GM12878 (cell line): ENCODE results near the gene BARD1. TPM values are rescaled to one million over a fixed set of nuclear protein-coding genes. Genes with fewer than 3 reads are reported as not detected.
A peak's percentile ranks its signal among the peaks of the same experiment; 100 is the strongest.

Experiments
- BMI1 ChIP-seq: fragments of 450-650 bp; IDR thresholded peaks from 2 replicates; pipeline ENCODE4 v1.6.1; 2016; ENCODE audit warnings: mild to moderate bottlenecking, moderate library complexity, borderline replicate concordance
- EP300 ChIP-seq, 2 experiments: fragments of 150-350 bp in 1 of 2; IDR thresholded peaks; 2 replicates each; pipeline ENCODE4 v1.6.1; 2011 to 2012; ENCODE audit warnings: low read depth in 2 of 2, low read length in 2 of 2, borderline replicate concordance in 1 of 2, improper control_type of control experiment in 1 of 2, inconsistent platforms in 1 of 2; ENCODE audit not compliant: control insufficient read depth in 1 of 2
- GATAD2B ChIP-seq: fragments of 450-650 bp; conservative IDR thresholded peaks from 2 replicates; pipeline ENCODE4 v1.6.1; 2017; ENCODE audit warnings: low read depth, mild to moderate bottlenecking, moderate library complexity
- HDAC2 ChIP-seq: fragments of 200-600 bp; sonication (generic); IDR thresholded peaks from 2 replicates; pipeline ENCODE4 v1.6.1; 2017
- IKZF2 ChIP-seq, 2 experiments: fragments of 450-650 bp; IDR thresholded peaks; 2 replicates each; pipeline ENCODE4 v1.6.1; 2017; ENCODE audit warnings: mild to moderate bottlenecking in 2 of 2, moderate library complexity in 2 of 2
- KAT2A ChIP-seq: conservative IDR thresholded peaks from 2 replicates; pipeline ENCODE4 v1.6.1; 2011; ENCODE audit warnings: low read depth, low read length; ENCODE audit not compliant: control insufficient read depth
- KLF5 ChIP-seq: fragments of 450-650 bp; IDR thresholded peaks from 2 replicates; pipeline ENCODE4 v1.6.1; 2014; ENCODE audit warnings: mild to moderate bottlenecking; ENCODE audit not compliant: partially characterized antibody
- MXI1 ChIP-seq: fragments of 150-350 bp; IDR thresholded peaks from 2 replicates; pipeline ENCODE4 v1.6.1; 2011; ENCODE audit warnings: low read depth, mild to moderate bottlenecking, inconsistent platforms, low read length, improper control_type of control experiment
- NR2F1 ChIP-seq: fragments of 450-650 bp; conservative IDR thresholded peaks from 2 replicates; pipeline ENCODE4 v1.6.1; 2017; ENCODE audit warnings: mild to moderate bottlenecking
- SMC3 ChIP-seq: IDR thresholded peaks from 2 replicates; pipeline ENCODE4 v1.6.1; 2011; ENCODE audit warnings: low read length, improper control_type of control experiment, borderline replicate concordance
- SREBF2 ChIP-seq: IDR thresholded peaks from 2 replicates; pipeline ENCODE4 v1.6.1; 2012; ENCODE audit warnings: mild to moderate bottlenecking, low read length
- SRF ChIP-seq, 2 experiments: IDR thresholded peaks; 2 replicates each; pipeline ENCODE4 v1.6.1; 2011; ENCODE audit warnings: low read depth in 2 of 2, low read length in 2 of 2, mild to moderate bottlenecking in 1 of 2, moderate library complexity in 1 of 2
- STAT1 ChIP-seq: fragments of 450-650 bp; conservative IDR thresholded peaks from 2 replicates; pipeline ENCODE4 v1.6.1; 2014; ENCODE audit warnings: antibody characterized with exemption, mild to moderate bottlenecking
- SUZ12 ChIP-seq: fragments of 200-600 bp; sonication (generic); IDR thresholded peaks from one replicate; pipeline ENCODE4 v1.6.1; 2018; ENCODE audit warnings: antibody characterized with exemption, mild to moderate bottlenecking; ENCODE audit not compliant: unreplicated experiment
- TCF3 ChIP-seq: IDR thresholded peaks from 2 replicates; pipeline ENCODE4 v1.6.1; 2012; ENCODE audit warnings: low read depth, mild to moderate bottlenecking, low read length, borderline replicate concordance; ENCODE audit not compliant: insufficient read depth
- ZNF217 ChIP-seq: fragments of 450-650 bp; IDR thresholded peaks from 2 replicates; pipeline ENCODE4 v1.6.1; 2017; ENCODE audit warnings: antibody characterized with exemption, mild to moderate bottlenecking
- ZNF622 ChIP-seq: fragments of 450-650 bp; IDR thresholded peaks from 2 replicates; pipeline ENCODE4 v1.6.1; 2017; ENCODE audit warnings: mild to moderate bottlenecking, inconsistent platforms
- polyA plus RNA-seq, 11 experiments: library from polyadenylated mRNA; depleted of rRNA in 4 of 11; unstranded in 6 of 11; stranded (reverse) in 5 of 11; fragments of >200 nt; fragmentation: Nextera tagmentation in 4 of 11; fragmentation: Illumina TruSeq in 1 of 11; extraction: Ambion mirVana in 4 of 11; extraction: Trizol in 1 of 11; gene quantifications; 1 replicate in 1 of 11; 2 replicates in 10 of 11; pipeline versions ENCODE4 v1.2.1 to v1.2.3, GENCODE V29; 2011 to 2016; ENCODE audit warnings: inconsistent platforms in 2 of 11, missing spikeins in 2 of 11, low read depth in 1 of 11
- total RNA-seq, 4 experiments: library from RNA; depleted of rRNA in 3 of 4; stranded (reverse); fragments of >200 nt in 3 of 4; fragmentation: Illumina TruSeq in 1 of 4; extraction: Trizol in 1 of 4; gene quantifications; 2 replicates each; pipeline versions ENCODE4 v1.2.1 to v1.2.3, GENCODE V29; 2013 to 2021
- TF ChIP-seq, protein P1 (sequence below): fragments of 450-650 bp; IDR thresholded peaks from 2 replicates; pipeline ENCODE4 v1.6.1; 2017; ENCODE audit warnings: mild to moderate bottlenecking, low read depth, inconsistent platforms; ENCODE audit not compliant: poor library complexity, severe bottlenecking
- TF ChIP-seq, protein P2 (sequence below): fragments of 450-650 bp; IDR thresholded peaks from 2 replicates; pipeline ENCODE4 v1.6.1; 2016; ENCODE audit warnings: mild to moderate bottlenecking
- TF ChIP-seq, protein P3 (sequence below): IDR thresholded peaks from 2 replicates; pipeline ENCODE4 v1.6.1; 2011; ENCODE audit warnings: borderline replicate concordance, low read depth, mild to moderate bottlenecking, moderate library complexity, mixed read lengths, low read length; ENCODE audit not compliant: insufficient read depth; ENCODE audit errors: extremely low read length
- TF ChIP-seq, protein P4 (sequence below): IDR thresholded peaks from 2 replicates; pipeline ENCODE4 v1.6.1; 2012; ENCODE audit warnings: mild to moderate bottlenecking, low read depth, low read length

BARD1 gene
- total and polyA plus RNA-seq, 10 of the 15 experiments (the other 5 are each of a cell fraction or from before 2014, with no cell fraction given): 15.3 to 45.7 (median 31.6) TPM

DNA sequence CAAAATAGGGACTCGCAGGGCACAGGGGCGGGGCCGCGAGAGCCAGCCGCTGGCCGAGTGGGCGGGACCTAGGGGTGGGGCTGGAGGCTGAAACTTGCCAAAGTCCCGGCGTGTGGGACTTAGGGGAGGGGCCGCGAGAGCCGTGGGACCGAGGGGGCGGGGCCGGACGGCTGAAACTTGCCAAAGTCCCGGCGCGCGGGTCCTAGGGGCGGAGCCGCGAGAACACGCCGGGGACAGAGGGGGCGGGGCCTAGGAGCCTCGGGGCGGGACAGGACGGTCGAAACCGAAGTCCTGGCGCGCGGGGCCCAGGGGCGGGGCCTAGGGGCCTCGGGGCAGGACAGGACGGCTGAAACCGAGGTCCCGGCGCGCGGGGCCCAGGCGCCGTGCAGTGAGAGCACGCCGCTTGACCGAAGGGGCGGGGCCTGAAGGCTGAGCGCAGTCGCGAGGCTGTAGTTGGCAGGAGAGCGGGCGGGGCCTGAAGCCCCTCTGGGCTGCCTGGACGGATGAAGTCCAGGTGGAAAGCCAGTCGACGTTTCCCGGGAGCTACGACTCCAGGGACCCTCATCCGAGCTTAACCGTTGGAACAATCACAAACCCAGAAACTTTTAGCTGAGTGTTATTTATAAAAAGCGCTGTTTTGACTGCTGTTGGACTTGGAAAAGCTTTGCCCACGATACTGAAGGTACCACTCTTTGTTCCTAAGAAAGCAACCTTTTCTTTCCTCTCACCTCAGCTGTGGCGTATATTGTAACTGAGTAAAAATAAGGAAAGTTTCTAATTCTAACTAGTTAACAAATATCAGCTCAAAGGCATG lies 475 bp upstream of the BARD1 start (continued):
- TF ChIP-seq, protein P1, sequence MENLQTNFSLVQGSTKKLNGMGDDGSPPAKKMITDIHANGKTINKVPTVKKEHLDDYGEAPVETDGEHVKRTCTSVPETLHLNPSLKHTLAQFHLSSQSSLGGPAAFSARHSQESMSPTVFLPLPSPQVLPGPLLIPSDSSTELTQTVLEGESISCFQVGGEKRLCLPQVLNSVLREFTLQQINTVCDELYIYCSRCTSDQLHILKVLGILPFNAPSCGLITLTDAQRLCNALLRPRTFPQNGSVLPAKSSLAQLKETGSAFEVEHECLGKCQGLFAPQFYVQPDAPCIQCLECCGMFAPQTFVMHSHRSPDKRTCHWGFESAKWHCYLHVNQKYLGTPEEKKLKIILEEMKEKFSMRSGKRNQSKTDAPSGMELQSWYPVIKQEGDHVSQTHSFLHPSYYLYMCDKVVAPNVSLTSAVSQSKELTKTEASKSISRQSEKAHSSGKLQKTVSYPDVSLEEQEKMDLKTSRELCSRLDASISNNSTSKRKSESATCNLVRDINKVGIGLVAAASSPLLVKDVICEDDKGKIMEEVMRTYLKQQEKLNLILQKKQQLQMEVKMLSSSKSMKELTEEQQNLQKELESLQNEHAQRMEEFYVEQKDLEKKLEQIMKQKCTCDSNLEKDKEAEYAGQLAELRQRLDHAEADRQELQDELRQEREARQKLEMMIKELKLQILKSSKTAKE: no peak
- TF ChIP-seq SRF (IDR thresholded peaks at IDR 0.05; ENCODE audit: low read depth in 2 of 2, low read length in 2 of 2) (no peak), KLF5 (no peak), SMC3 (no peak), GATAD2B (peak; percentile 22; the same call in 1 of the 2 replicates), STAT1 (no peak; the same call in 1 of the 2 replicates), BMI1 (no peak), NR2F1 (no peak), ZNF622 (no peak), KAT2A (no peak), ZNF217 (no peak), IKZF2 (IDR thresholded peaks at IDR 0.05) (peak in 1 of 2 experiments; percentile 21; a peak in 1 of 4 replicates), TCF3 (no peak), SREBF2 (no peak), HDAC2 (no peak), MXI1 (peak; percentile 78; the same call in 1 of the 2 replicates), SUZ12 (no peak), EP300 (IDR thresholded peaks at IDR 0.05; ENCODE audit: borderline replicate concordance in 1 of 2, control insufficient read depth in 1 of 2, low read depth in 2 of 2, low read length in 2 of 2) (no peak)
- TF ChIP-seq, protein P2, sequence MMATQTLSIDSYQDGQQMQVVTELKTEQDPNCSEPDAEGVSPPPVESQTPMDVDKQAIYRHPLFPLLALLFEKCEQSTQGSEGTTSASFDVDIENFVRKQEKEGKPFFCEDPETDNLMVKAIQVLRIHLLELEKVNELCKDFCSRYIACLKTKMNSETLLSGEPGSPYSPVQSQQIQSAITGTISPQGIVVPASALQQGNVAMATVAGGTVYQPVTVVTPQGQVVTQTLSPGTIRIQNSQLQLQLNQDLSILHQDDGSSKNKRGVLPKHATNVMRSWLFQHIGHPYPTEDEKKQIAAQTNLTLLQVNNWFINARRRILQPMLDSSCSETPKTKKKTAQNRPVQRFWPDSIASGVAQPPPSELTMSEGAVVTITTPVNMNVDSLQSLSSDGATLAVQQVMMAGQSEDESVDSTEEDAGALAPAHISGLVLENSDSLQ: no peak; the same call in 1 of the 2 replicates
- TF ChIP-seq, protein P3, sequence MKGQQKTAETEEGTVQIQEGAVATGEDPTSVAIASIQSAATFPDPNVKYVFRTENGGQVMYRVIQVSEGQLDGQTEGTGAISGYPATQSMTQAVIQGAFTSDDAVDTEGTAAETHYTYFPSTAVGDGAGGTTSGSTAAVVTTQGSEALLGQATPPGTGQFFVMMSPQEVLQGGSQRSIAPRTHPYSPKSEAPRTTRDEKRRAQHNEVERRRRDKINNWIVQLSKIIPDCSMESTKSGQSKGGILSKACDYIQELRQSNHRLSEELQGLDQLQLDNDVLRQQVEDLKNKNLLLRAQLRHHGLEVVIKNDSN: no peak
- TF ChIP-seq, protein P4, sequence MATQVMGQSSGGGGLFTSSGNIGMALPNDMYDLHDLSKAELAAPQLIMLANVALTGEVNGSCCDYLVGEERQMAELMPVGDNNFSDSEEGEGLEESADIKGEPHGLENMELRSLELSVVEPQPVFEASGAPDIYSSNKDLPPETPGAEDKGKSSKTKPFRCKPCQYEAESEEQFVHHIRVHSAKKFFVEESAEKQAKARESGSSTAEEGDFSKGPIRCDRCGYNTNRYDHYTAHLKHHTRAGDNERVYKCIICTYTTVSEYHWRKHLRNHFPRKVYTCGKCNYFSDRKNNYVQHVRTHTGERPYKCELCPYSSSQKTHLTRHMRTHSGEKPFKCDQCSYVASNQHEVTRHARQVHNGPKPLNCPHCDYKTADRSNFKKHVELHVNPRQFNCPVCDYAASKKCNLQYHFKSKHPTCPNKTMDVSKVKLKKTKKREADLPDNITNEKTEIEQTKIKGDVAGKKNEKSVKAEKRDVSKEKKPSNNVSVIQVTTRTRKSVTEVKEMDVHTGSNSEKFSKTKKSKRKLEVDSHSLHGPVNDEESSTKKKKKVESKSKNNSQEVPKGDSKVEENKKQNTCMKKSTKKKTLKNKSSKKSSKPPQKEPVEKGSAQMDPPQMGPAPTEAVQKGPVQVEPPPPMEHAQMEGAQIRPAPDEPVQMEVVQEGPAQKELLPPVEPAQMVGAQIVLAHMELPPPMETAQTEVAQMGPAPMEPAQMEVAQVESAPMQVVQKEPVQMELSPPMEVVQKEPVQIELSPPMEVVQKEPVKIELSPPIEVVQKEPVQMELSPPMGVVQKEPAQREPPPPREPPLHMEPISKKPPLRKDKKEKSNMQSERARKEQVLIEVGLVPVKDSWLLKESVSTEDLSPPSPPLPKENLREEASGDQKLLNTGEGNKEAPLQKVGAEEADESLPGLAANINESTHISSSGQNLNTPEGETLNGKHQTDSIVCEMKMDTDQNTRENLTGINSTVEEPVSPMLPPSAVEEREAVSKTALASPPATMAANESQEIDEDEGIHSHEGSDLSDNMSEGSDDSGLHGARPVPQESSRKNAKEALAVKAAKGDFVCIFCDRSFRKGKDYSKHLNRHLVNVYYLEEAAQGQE: no peak
